DND-41 (cell line): ENCODE results near the gene TFF3.

ENCODE experiments used
- EZH2 ChIP-seq: IDR thresholded peaks from 3 replicates; pipeline ENCODE4 v1.6.1; 2012; ENCODE audit warnings: borderline replicate concordance, low read depth, mild to moderate bottlenecking, moderate library complexity, low read length, inconsistent platforms; ENCODE audit not compliant: severe bottlenecking
- TF ChIP-seq, protein P1 (sequence below): IDR thresholded peaks from 2 replicates; pipeline ENCODE4 v1.5.1; 2012; ENCODE audit warnings: borderline replicate concordance, low read length, moderate library complexity, mild to moderate bottlenecking; ENCODE audit not compliant: poor library complexity, severe bottlenecking; ENCODE audit errors: extremely low read depth

GRCh38 chr21:42363312-42363711, 48.1 kb upstream of the TFF3 start:
- TF ChIP-seq, protein P1, sequence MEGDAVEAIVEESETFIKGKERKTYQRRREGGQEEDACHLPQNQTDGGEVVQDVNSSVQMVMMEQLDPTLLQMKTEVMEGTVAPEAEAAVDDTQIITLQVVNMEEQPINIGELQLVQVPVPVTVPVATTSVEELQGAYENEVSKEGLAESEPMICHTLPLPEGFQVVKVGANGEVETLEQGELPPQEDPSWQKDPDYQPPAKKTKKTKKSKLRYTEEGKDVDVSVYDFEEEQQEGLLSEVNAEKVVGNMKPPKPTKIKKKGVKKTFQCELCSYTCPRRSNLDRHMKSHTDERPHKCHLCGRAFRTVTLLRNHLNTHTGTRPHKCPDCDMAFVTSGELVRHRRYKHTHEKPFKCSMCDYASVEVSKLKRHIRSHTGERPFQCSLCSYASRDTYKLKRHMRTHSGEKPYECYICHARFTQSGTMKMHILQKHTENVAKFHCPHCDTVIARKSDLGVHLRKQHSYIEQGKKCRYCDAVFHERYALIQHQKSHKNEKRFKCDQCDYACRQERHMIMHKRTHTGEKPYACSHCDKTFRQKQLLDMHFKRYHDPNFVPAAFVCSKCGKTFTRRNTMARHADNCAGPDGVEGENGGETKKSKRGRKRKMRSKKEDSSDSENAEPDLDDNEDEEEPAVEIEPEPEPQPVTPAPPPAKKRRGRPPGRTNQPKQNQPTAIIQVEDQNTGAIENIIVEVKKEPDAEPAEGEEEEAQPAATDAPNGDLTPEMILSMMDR = no peak
- no peak for TF ChIP-seq EZH2
